Subcutaneous adipose tissue (tissue), 4 donors: Measurements from ENCODE around the gene SIK2. TPM values are rescaled to one million over a fixed set of nuclear protein-coding genes. Genes with fewer than 3 reads are reported as not detected.

ENCODE experiments used
- total RNA-seq, 4 donors: library from RNA; depleted of rRNA; stranded (reverse); fragments of >200 nt; gene quantifications; one replicate each; pipeline ENCODE4 v1.1.0, GENCODE V29; 2016
- TF ChIP-seq, protein P1 (sequence below): fragments of 450-650 bp; IDR thresholded peaks from one replicate; pipeline ENCODE4 v1.5.1; 2016; ENCODE audit warnings: low read depth, mild to moderate bottlenecking, control low read depth, antibody characterized with exemption, moderate library complexity

SIK2 gene
- total RNA-seq, 4 donors from 2014 or later = 75.8 to 113 (median 101) TPM

DNA sequence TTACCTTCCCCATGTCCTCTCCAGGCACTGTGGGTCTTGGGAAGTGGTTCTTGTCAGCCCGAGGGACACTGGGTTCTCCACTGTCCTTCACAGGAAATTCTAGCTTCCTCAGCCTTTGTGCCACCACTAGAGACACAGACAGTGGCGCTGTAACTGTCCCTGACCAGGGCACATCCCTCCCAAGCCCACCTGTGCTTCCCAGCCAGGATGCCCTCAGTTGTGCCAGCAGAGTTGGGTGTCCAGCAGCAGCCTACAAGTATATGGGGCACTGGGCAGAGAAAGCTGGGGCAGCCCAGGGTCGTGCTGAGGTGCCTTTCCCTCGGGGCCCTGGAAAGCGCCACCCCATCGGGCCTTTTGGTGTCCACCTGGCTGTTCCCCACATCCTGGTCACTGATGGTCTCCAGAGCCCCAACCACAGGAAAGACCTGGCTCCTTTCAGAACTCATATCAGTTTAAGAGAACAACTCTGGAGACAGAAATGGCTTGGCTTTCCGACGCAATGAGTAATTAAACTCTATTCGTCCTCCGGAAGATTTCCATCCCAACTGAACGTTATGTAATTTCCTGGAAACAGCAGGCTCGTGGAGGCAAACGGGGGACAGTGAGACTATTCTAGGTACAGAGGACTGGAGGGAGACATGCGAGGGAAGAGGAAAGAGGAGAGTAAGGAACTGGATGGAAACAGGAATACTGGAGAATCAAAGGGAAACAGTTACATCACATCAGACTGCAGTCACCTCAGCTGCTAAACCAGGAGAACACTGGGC lies 135.4 kb downstream of the SIK2 start:
- TF ChIP-seq, protein P1, sequence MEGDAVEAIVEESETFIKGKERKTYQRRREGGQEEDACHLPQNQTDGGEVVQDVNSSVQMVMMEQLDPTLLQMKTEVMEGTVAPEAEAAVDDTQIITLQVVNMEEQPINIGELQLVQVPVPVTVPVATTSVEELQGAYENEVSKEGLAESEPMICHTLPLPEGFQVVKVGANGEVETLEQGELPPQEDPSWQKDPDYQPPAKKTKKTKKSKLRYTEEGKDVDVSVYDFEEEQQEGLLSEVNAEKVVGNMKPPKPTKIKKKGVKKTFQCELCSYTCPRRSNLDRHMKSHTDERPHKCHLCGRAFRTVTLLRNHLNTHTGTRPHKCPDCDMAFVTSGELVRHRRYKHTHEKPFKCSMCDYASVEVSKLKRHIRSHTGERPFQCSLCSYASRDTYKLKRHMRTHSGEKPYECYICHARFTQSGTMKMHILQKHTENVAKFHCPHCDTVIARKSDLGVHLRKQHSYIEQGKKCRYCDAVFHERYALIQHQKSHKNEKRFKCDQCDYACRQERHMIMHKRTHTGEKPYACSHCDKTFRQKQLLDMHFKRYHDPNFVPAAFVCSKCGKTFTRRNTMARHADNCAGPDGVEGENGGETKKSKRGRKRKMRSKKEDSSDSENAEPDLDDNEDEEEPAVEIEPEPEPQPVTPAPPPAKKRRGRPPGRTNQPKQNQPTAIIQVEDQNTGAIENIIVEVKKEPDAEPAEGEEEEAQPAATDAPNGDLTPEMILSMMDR = no peak

DNA sequence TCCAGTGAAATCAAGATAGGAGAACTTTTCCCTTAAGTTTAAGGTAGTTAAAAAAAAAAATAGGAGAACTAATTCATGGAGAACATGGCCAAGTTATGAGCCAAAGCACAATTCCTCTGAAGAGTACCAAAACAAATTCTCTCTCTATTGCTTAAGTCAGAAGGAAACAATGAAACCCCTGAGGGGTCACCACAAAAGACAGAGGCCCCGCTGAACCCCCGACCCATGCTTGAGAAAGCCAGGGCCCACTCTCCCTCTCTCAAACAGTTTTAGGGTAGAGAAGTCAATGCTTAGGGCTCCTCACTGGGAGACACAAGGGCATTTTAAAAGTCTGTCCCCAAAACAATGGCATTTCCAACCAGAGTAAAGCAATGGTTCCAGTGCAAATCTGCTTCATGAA lies 137.1 kb downstream of the SIK2 start:
- TF ChIP-seq, protein P1 = no peak

DNA sequence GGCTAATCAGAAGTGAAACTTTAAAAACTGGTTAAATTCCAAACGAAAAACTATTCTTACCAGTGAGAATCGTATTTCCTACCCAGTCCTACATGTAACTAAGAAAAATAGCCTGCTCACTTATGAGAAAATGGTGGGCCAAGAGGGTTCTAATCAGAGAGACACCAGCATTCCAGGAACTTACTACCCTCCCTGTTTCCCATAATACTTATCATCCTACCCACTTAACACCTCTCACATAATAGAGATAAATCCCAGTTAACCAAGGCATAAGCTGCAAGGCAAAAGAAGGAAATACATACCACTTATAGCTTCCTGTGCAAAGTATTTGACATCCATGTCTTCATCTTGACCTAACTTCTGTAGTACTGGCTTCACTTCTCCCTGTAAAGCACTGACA lies 139.5 kb downstream of the SIK2 start:
- TF ChIP-seq, protein P1 = no peak

GRCh38 chr11:111743700-111744099 lies 141.5 kb downstream of the SIK2 start:
- TF ChIP-seq, protein P1 = no peak

GRCh38 chr11:111745719-111746504 lies 143.7 kb downstream of the SIK2 start:
- TF ChIP-seq, protein P1 = no peak

DNA sequence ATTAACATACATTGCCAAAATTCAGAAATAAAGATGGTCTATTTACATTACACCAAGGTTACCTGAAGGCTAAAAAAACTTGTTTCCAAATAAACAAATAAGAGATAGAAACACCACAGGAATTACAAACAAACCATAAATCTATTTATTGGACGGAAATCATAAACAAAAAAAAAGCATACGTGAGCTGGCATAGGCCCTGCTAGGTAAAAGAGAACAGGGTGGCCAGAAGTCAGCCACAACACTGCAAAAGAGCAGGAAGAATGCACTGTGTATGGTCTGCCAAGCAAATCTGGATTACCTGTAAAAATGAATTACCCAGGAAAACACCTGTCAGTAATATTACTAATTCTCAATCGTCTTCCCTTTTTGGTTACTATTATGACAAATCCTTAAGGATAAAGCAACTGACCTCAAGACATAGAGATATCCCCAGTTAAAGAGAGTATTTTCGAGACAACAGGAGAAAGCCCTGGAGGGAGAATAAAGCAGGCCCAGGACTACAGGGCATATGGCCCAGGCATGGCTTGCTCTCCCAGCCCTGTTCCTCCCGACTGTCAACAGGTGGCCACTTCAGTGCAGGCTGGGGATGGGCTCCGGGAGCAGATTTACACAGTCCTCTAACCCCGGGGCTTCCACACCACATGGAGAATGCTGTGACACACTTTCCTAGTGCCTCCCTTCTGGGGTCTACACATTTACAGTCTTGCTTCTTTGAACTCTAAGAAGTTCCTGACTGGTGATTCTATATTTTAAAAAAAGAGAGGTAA lies 146.0 kb downstream of the SIK2 start:
- TF ChIP-seq, protein P1 = no peak

- TF ChIP-seq, protein P1 = no peak
These were observed 147.4 kb downstream of the SIK2 start for GRCh38 chr11:111749646-111750045.
